Right renal cortex interstitium (tissue), 3 donors: ENCODE data around the gene OR5K3. TPM values are rescaled to one million over a fixed set of nuclear protein-coding genes. Genes with fewer than 3 reads are reported as not detected.

Experiments used
- DNase-seq, 3 donors: peaks; one replicate each; pipeline ENCODE4 v3.0.0-alpha.2; 2013; ENCODE audit warnings: low read depth in 3 of 3, low spot score in 2 of 3
- polyA plus RNA-seq, 3 donors: library from polyadenylated mRNA; unstranded; fragments of 120-200 nt; gene quantifications; one replicate each; pipeline ENCODE4 v1.2.1, GENCODE V29; 2013; ENCODE audit not compliant: insufficient read length in 3 of 3

The OR5K3 gene
- polyA plus RNA-seq, 3 donors: not detected

DNA sequence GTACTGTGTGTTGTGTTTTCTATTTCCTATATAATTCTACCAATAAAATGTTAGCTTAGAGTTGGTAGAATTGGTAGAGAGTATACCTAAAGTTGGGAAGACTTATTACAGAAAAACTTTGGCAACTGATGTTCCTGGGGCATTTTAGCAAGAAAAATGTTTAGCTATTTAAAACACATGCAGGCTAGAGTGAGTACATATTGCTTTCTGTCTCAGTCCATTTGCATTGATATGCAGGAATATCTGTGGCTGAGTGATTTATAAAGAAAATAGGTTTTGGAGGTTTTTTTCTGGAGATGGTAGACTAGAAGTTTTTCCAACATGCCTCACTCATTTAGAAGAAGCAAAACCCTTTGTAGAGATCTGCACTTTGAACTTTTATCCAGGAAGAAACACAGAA is 42.1 kb downstream of the OR5K3 start:
- no peak for DNase-seq

DNA sequence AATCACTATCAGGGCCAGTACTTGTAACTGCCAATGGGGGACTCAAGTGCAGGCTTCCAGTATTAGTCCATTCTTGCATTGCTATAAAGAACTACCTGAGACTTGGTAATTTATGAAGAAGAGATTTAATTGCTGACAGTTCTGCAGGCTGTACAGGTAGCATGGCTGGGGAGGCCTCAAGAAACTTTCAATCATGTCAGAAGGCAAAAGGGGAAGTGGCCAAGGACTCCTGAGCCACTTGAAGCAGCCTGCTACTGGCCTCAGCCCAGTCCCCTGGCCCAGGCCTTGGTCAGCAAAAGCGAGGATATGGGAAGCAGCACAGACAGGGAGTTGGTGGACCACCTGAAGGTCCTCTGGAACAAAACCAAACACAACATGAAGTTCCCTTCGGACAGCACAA is 43.3 kb downstream of the OR5K3 start:
- DNase-seq: no peak

DNA sequence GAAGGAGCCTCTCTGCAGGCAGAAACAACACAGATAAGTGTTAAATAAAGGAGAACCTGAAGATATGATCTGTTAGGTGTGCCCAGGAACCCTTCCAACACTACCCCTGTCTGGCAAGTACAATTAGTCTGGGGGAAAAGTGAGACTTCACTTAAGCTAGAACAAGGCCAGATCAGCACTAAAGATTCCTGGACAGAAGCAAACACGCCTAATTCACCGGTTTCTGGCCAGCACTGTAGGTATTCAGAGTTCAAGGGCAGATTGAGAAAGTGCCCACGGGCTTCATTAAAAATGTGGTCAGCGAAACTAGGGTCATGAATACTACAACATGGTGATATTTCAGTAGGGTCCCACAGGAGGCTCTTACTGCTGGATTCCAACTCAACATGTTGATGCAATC is 43.9 kb downstream of the OR5K3 start:
- no peak for DNase-seq

DNA sequence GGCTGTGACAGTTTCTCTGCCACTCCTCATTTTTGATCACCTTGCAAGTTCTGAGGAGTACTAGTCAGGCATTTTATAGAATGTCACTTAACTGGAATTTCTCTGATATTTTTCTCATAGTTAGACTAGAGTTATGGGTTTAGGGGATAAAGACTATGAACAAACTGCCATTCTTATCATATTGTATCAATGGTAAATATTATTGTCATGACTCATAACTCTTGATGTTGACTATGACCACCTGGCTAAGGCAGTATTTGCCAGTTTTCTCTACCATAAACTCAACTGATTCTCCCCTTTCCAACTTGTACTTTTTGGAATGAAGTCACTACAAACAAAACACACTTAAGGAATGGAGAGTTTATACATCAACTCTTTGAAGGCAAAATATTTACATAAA is 49.8 kb downstream of the OR5K3 start:
- DNase-seq: no peak

Other genes with a start within 250 kb of the OR5K3 start
- gene OR5H14, start 243.2 kb upstream of the OR5K3 start, polyA plus RNA-seq: not detected
- not detected for gene OR5H15, start 224.0 kb upstream of the OR5K3 start, polyA plus RNA-seq
- not detected for gene OR5H6, start 126.4 kb upstream of the OR5K3 start, polyA plus RNA-seq
- not detected for gene OR5H2, start 108.2 kb upstream of the OR5K3 start, polyA plus RNA-seq
- not detected for gene OR5K4, start 36.8 kb upstream of the OR5K3 start, polyA plus RNA-seq
- not detected for gene OR5K1, start 72.5 kb downstream of the OR5K3 start, polyA plus RNA-seq
- under 1 TPM in 2 of 3 donors, not detected in 1; 0.16 to 0.53 TPM for gene OR5K2, start 107.0 kb downstream of the OR5K3 start, polyA plus RNA-seq
- 100 to 1,000 TPM; 165 to 190 (median 179) TPM for gene CLDND1, start 132.2 kb downstream of the OR5K3 start, polyA plus RNA-seq
- not detected for gene GPR15, start 141.3 kb downstream of the OR5K3 start, polyA plus RNA-seq
- 10 to 100 TPM; 20.4 to 23.4 (median 20.9) TPM for gene CPOX, start 202.9 kb downstream of the OR5K3 start, polyA plus RNA-seq